ENCODE data around the gene NTNG1. TPM values are rescaled to one million over a fixed set of nuclear protein-coding genes. Genes with fewer than 3 reads are reported as not detected.

NTNG1 gene
- total RNA-seq, 4 donors from 2014 or later, result 4.2 to 11.1 (median 5.6) TPM

- Histone ChIP-seq H3K4me3 (no peak overlapping the region), H3K9me3 (peaks cover 7% of the 10 kb centered on the region), H3K27me3 (no peaks in the 10 kb centered on the region), H3K36me3 (no peaks in the 10 kb centered on the region), H3K4me1 (no peaks in the 10 kb centered on the region), H3K27ac (no peak overlapping the region)
- WGBS, result 43% methylated on average over 5 of the region's 5 CpGs
- no peak for DNase-seq (ENCODE audit: low spot score in 2 of 2)
- TF ChIP-seq POLR2AphosphoS5 (IDR thresholded peaks at IDR 0.05) (no peak), POLR2A (IDR thresholded peaks at IDR 0.05) (no peak), CTCF (IDR thresholded peaks at IDR 0.05) (no peak), EP300 (IDR thresholded peaks at IDR 0.05) (no peak)
Observed at GRCh38 chr1:107198561-107198960, 57.7 kb downstream of the NTNG1 start.

GRCh38 chr1:107200631-107201030 lies 59.8 kb downstream of the NTNG1 start:
- Histone ChIP-seq H3K4me1 (no peaks in the 10 kb centered on the region), H3K9me3 (peaks cover 7% of the 10 kb centered on the region), H3K4me3 (no peak overlapping the region), H3K27ac (no peak overlapping the region), H3K27me3 (no peaks in the 10 kb centered on the region), H3K36me3 (no peaks in the 10 kb centered on the region)
- WGBS, result 96% methylated on average over 1 of the region's 1 CpG
- TF ChIP-seq EP300 (IDR thresholded peaks at IDR 0.05) (no peak), CTCF (IDR thresholded peaks at IDR 0.05) (no peak), POLR2A (IDR thresholded peaks at IDR 0.05) (no peak), POLR2AphosphoS5 (IDR thresholded peaks at IDR 0.05) (no peak)
- no peak for DNase-seq (ENCODE audit: low spot score in 2 of 2)

- Histone ChIP-seq H3K27me3 (no peaks in the 10 kb centered on the region), H3K36me3 (no peaks in the 10 kb centered on the region), H3K27ac (no peak overlapping the region), H3K9me3 (peaks cover 7% of the 10 kb centered on the region), H3K4me1 (no peaks in the 10 kb centered on the region), H3K4me3 (no peak overlapping the region)
- WGBS, result 95% methylated on average over 1 of the region's 1 CpG
- TF ChIP-seq POLR2A (IDR thresholded peaks at IDR 0.05) (no peak), EP300 (IDR thresholded peaks at IDR 0.05) (no peak), CTCF (IDR thresholded peaks at IDR 0.05) (no peak)
- no peak for DNase-seq (ENCODE audit: low spot score in 2 of 2)
Observed at GRCh38 chr1:107202007-107202406, 61.2 kb downstream of the NTNG1 start.

GRCh38 chr1:107213225-107213624 lies 72.4 kb downstream of the NTNG1 start:
- TF ChIP-seq EP300 (IDR thresholded peaks at IDR 0.05), result no peak
- no peak for TF ChIP-seq CTCF (IDR thresholded peaks at IDR 0.05)
- TF ChIP-seq POLR2A (IDR thresholded peaks at IDR 0.05), result no peak
- no peak for TF ChIP-seq POLR2AphosphoS5 (IDR thresholded peaks at IDR 0.05)
- 75% methylated on average over 7 of the region's 7 CpGs for WGBS

GRCh38 chr1:107220036-107220435 lies 79.2 kb downstream of the NTNG1 start:
- Histone ChIP-seq H3K36me3 (no peaks in the 10 kb centered on the region), H3K27ac (no peak overlapping the region), H3K9me3 (no peaks in the 10 kb centered on the region), H3K27me3 (no peaks in the 10 kb centered on the region), H3K4me3 (no peak overlapping the region), H3K4me1 (no peaks in the 10 kb centered on the region)
- no peak for DNase-seq (ENCODE audit: low spot score in 2 of 2)
- no peak for TF ChIP-seq CTCF (IDR thresholded peaks at IDR 0.05)
- no peak for TF ChIP-seq POLR2A (IDR thresholded peaks at IDR 0.05)
- no peak for TF ChIP-seq POLR2AphosphoS5 (IDR thresholded peaks at IDR 0.05)
- no peak for TF ChIP-seq EP300 (IDR thresholded peaks at IDR 0.05)
- no CpG with 5 or more reads among the region's 1 CpG for WGBS

More at GRCh38 chr1:107213225-107213624, 72.4 kb downstream of the NTNG1 start:
- Histone ChIP-seq H3K27me3 (no peaks in the 10 kb centered on the region), H3K27ac (no peak overlapping the region), H3K9me3 (no peaks in the 10 kb centered on the region), H3K36me3 (no peaks in the 10 kb centered on the region), H3K4me1 (no peaks in the 10 kb centered on the region), H3K4me3 (no peak overlapping the region)
- DNase-seq (ENCODE audit: low spot score in 2 of 2), result no peak

Data from suprapubic skin (tissue), 4 donors.